ENCODE results near the gene HOXA2. TPM values are rescaled to one million over a fixed set of nuclear protein-coding genes. Genes with fewer than 3 reads are reported as not detected.

Gene HOXA2
- total RNA-seq, 1 donor from 2014 or later: 2.0 TPM

- no peak for DNase-seq (ENCODE audit: extremely low spot score in 2 of 2)
- Histone ChIP-seq H3K27ac (no peak overlapping the region), H3K36me3 (no peaks in the 10 kb centered on the region), H3K9me3 (no peaks in the 10 kb centered on the region), H3K27me3 (no peaks in the 10 kb centered on the region), H3K4me3 (no peak overlapping the region), H3K4me1 (no peaks in the 10 kb centered on the region)
- TF ChIP-seq CTCF (IDR thresholded peaks at IDR 0.05): no peak
- intact Hi-C loops (cut with DNase I): no loop called here
These were observed 36.8 kb downstream of the HOXA2 start for GRCh38 chr7:27065709-27066108.

GRCh38 chr7:27064661-27065060 lies 37.8 kb downstream of the HOXA2 start:
- TF ChIP-seq POLR2AphosphoS5 (IDR thresholded peaks at IDR 0.05; ENCODE audit: insufficient read depth in 1 of 2, low read depth in 1 of 2) (no peak), CTCF (IDR thresholded peaks at IDR 0.05) (no peak), POLR2A (IDR thresholded peaks at IDR 0.05) (no peak)
- H3K27ac ChIP-seq: no peak overlapping the region
- H3K4me1 ChIP-seq: no peaks in the 10 kb centered on the region
- no peaks in the 10 kb centered on the region for H3K36me3 ChIP-seq
- no peaks in the 10 kb centered on the region for H3K9me3 ChIP-seq
- no peak overlapping the region for H3K4me3 ChIP-seq
- no peak for DNase-seq (ENCODE audit: extremely low spot score in 2 of 2)
- H3K27me3 ChIP-seq: no peaks in the 10 kb centered on the region
- intact Hi-C loops (cut with DNase I): no loop called here

GRCh38 chr7:27064159-27064558 lies 38.3 kb downstream of the HOXA2 start:
- H3K27ac ChIP-seq: no peak overlapping the region
- no peak for DNase-seq (ENCODE audit: extremely low spot score in 2 of 2)
- no peaks in the 10 kb centered on the region for H3K36me3 ChIP-seq
- H3K27me3 ChIP-seq: no peaks in the 10 kb centered on the region
- TF ChIP-seq POLR2AphosphoS5 (IDR thresholded peaks at IDR 0.05; ENCODE audit: insufficient read depth in 1 of 2, low read depth in 1 of 2) (no peak), CTCF (IDR thresholded peaks at IDR 0.05) (no peak), POLR2A (IDR thresholded peaks at IDR 0.05) (no peak)
- H3K9me3 ChIP-seq: no peaks in the 10 kb centered on the region
- intact Hi-C loops (cut with DNase I): no loop called here
- no peak overlapping the region for H3K4me3 ChIP-seq
- no peaks in the 10 kb centered on the region for H3K4me1 ChIP-seq

GRCh38 chr7:27062946-27063345 lies 39.5 kb downstream of the HOXA2 start:
- no peaks in the 10 kb centered on the region for H3K27me3 ChIP-seq
- H3K4me1 ChIP-seq: no peaks in the 10 kb centered on the region
- H3K36me3 ChIP-seq: no peaks in the 10 kb centered on the region
- no peaks in the 10 kb centered on the region for H3K9me3 ChIP-seq
- TF ChIP-seq POLR2AphosphoS5 (IDR thresholded peaks at IDR 0.05; ENCODE audit: insufficient read depth in 1 of 2, low read depth in 1 of 2) (no peak), POLR2A (IDR thresholded peaks at IDR 0.05) (no peak), CTCF (IDR thresholded peaks at IDR 0.05) (no peak)
- no peak overlapping the region for H3K4me3 ChIP-seq
- H3K27ac ChIP-seq: no peak overlapping the region
- intact Hi-C loops (cut with DNase I): no loop called here
- no peak for DNase-seq (ENCODE audit: extremely low spot score in 2 of 2)

- Histone ChIP-seq H3K27ac (no peak overlapping the region), H3K27me3 (no peaks in the 10 kb centered on the region), H3K4me3 (no peak overlapping the region), H3K4me1 (no peaks in the 10 kb centered on the region), H3K9me3 (no peaks in the 10 kb centered on the region), H3K36me3 (no peaks in the 10 kb centered on the region)
- intact Hi-C loops (cut with DNase I): no loop called here
- TF ChIP-seq POLR2A (IDR thresholded peaks at IDR 0.05) (no peak), CTCF (IDR thresholded peaks at IDR 0.05) (no peak), POLR2AphosphoS5 (IDR thresholded peaks at IDR 0.05; ENCODE audit: insufficient read depth in 1 of 2, low read depth in 1 of 2) (no peak)
- DNase-seq (ENCODE audit: extremely low spot score in 2 of 2): no peak
These were observed 49.3 kb downstream of the HOXA2 start for GRCh38 chr7:27053153-27053552.
